SH-SY5Y (cell line): Measurements from ENCODE around the gene ATP8A1.

Source experiments
- GATA2 ChIP-seq: IDR thresholded peaks from 2 replicates; pipeline ENCODE4 v1.6.1; 2011; ENCODE audit warnings: mild to moderate bottlenecking, low read depth, low read length
- GATA3 ChIP-seq: IDR thresholded peaks from 2 replicates; pipeline ENCODE4 v1.6.1; 2011; ENCODE audit warnings: low read depth, mild to moderate bottlenecking, low read length, moderate library complexity

GRCh38 chr4:42377497-42377896 lies 279.4 kb downstream of the ATP8A1 start:
- no peak for TF ChIP-seq GATA2
- TF ChIP-seq GATA3, result no peak
